Lower lobe of right lung (tissue), 2 donors: ENCODE results near the gene KLK5. TPM values are rescaled to one million over a fixed set of nuclear protein-coding genes. Genes with fewer than 3 reads are reported as not detected.
"Not testable (repeated sequence)": the region's sequence is repeated elsewhere in the genome, so short reads cannot be mapped to it uniquely, and the experiment has no call there.

ENCODE experiments used
- ATAC-seq, 2 donors: fragments of 200-7000 bp; cut with Tn5 transposase; one replicate each; pipeline ENCODE4 v1.9.1; 2020 to 2022; ENCODE audit warnings: mild to moderate bottlenecking in 2 of 2, moderate library complexity in 2 of 2
- DNase-seq: peaks from one replicate; pipeline ENCODE4 v3.0.0-alpha.2; 2020
- H3K27ac ChIP-seq: fragments of 200-600 bp; one replicate; pipeline ENCODE4 v1.8.0; 2022
- H3K27me3 ChIP-seq: fragments of 200-600 bp; one replicate; pipeline ENCODE4 v1.8.0; 2022; ENCODE audit warnings: low read depth
- H3K36me3 ChIP-seq: fragments of 200-600 bp; one replicate; pipeline ENCODE4 v1.8.0; 2022; ENCODE audit warnings: mild to moderate bottlenecking
- H3K4me1 ChIP-seq: fragments of 200-600 bp; one replicate; pipeline ENCODE4 v1.8.0; 2022
- H3K4me3 ChIP-seq: fragments of 200-600 bp; one replicate; pipeline ENCODE4 v1.8.0; 2022; ENCODE audit warnings: mild to moderate bottlenecking
- H3K9me3 ChIP-seq: fragments of 200-600 bp; one replicate; pipeline ENCODE4 v1.8.0; 2022
- intact Hi-C: fragments of 100-400 bp; cut with DNase I; formaldehyde crosslinking; loops from one replicate; pipeline ENCODE4 v1.11.0; 2022
- total RNA-seq: library from RNA; stranded (reverse); fragmentation: NEBNext Ultra II Directional; extraction: Animal tissue kit (Norgen Biotek cat#: 25700); gene quantifications from one replicate; pipeline ENCODE4 v1.2.1, GENCODE V29; 2021
- TF ChIP-seq, protein P1 (sequence below): fragments of 200-600 bp; IDR thresholded peaks from one replicate; pipeline ENCODE4 v1.8.0; 2022; ENCODE audit warnings: antibody characterized with exemption, mild to moderate bottlenecking
- donor health status: DM: no; HTN: yes; CAD: no; lungs with severe emphysema.

The KLK5 gene
- total RNA-seq, 1 donor from 2014 or later, result not detected

GRCh38 chr19:50975766-50976165 is 22.9 kb upstream of the KLK5 start:
- no peaks in the 10 kb centered on the region for H3K9me3 ChIP-seq
- no peaks in the 10 kb centered on the region for H3K4me1 ChIP-seq
- TF ChIP-seq, protein P1, sequence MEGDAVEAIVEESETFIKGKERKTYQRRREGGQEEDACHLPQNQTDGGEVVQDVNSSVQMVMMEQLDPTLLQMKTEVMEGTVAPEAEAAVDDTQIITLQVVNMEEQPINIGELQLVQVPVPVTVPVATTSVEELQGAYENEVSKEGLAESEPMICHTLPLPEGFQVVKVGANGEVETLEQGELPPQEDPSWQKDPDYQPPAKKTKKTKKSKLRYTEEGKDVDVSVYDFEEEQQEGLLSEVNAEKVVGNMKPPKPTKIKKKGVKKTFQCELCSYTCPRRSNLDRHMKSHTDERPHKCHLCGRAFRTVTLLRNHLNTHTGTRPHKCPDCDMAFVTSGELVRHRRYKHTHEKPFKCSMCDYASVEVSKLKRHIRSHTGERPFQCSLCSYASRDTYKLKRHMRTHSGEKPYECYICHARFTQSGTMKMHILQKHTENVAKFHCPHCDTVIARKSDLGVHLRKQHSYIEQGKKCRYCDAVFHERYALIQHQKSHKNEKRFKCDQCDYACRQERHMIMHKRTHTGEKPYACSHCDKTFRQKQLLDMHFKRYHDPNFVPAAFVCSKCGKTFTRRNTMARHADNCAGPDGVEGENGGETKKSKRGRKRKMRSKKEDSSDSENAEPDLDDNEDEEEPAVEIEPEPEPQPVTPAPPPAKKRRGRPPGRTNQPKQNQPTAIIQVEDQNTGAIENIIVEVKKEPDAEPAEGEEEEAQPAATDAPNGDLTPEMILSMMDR, result no peak
- peak; percentile 55 to 65 for ATAC-seq
- H3K36me3 ChIP-seq, result no peaks in the 10 kb centered on the region
- no peak for DNase-seq
- H3K27me3 ChIP-seq, result peaks cover 21% of the 10 kb centered on the region
- intact Hi-C loops, result no loop called here
- H3K27ac ChIP-seq, result no peak overlapping the region
- H3K4me3 ChIP-seq, result no peak overlapping the region

DNA sequence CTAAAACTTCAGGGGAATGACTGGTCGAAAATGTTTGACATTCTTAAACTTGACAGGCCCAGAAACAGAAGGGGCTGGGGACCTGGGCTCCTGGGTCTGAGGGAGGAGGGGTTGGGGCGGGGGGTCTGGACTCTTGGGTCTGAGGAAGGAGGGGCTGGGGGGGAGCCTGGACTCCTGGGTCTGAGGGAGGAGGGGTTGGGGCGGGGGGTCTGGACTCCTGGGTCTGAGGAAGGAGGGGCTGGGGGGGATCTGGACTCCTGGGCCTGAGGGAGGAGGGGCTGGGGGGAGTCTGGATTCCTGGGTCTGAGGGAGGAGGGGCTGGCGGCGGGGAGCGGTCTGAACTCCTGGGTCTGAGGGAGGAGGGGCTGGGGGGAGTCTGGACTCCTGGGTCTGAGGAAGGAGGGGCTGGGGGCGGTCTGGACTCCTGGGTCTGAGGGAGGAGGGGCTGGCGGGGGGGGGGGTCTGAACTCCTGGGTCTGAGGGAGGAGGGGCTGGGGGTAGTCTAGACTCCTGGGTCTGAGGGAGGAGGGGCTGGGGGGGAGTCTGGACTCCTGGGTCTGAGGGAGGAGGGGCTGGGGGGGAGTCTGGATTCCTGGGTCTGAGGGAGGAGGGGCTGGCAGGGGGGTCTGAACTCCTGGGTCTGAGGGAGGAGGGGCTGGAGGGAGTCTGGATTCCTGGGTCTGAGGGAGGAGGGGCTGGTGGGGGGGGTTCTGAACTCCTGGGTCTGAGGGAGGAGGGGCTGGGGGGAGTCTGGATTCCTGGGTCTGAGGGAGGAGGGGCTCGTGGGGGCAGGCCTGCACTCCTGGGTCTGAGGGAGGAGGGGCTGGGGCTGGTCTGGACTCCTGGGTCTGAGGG is 22.1 kb upstream of the KLK5 start:
- H3K4me3 ChIP-seq, result no peak overlapping the region
- TF ChIP-seq, protein P1, result no peak
- H3K27me3 ChIP-seq, result peaks cover 21% of the 10 kb centered on the region
- DNase-seq (no peak), ATAC-seq (no peak)
- no peaks in the 10 kb centered on the region for H3K36me3 ChIP-seq
- no peaks in the 10 kb centered on the region for H3K9me3 ChIP-seq
- intact Hi-C loops, result no loop called here
- H3K4me1 ChIP-seq, result no peaks in the 10 kb centered on the region
- H3K27ac ChIP-seq, result no peak overlapping the region

GRCh38 chr19:50972795-50973376 is 20.0 kb upstream of the KLK5 start:
- Histone ChIP-seq H3K27me3 (peaks cover 14% of the 10 kb centered on the region), H3K27ac (no peak overlapping the region), H3K36me3 (no peaks in the 10 kb centered on the region), H3K4me1 (no peaks in the 10 kb centered on the region), H3K4me3 (no peak overlapping the region), H3K9me3 (no peaks in the 10 kb centered on the region)
- intact Hi-C loops, result no loop called here
- TF ChIP-seq, protein P1, result no peak
- ATAC-seq (no peak), DNase-seq (no peak)

- H3K27me3 ChIP-seq, result peaks cover 17% of the 10 kb centered on the region
- intact Hi-C loops, H3K4me3 ChIP-seq, H3K27ac ChIP-seq, DNase-seq, H3K9me3 ChIP-seq, H3K4me1 ChIP-seq, ATAC-seq, H3K36me3 ChIP-seq: not testable (repeated sequence)
These were observed 17.0 kb upstream of the KLK5 start for GRCh38 chr19:50969810-50970209.

GRCh38 chr19:50969413-50969760 is 16.5 kb upstream of the KLK5 start, which contains the start of gene KLK6:
Gene KLK6 (minus strand): TSS chr19:50969591. CDS start chr19:50968104, 1,487 bp downstream.
- Histone ChIP-seq H3K4me3 (no peak within 1 kb of the TSS), H3K4me1 (no peaks in the 10 kb centered on the region), H3K27ac (no peak within 1 kb of the TSS), H3K9me3 (no peaks in the 10 kb centered on the region), H3K27me3 (peaks cover 21% of the 10 kb centered on the region), H3K36me3 (no peaks in the 10 kb centered on the region)
- TF ChIP-seq, protein P1, result no peak
- intact Hi-C loops, result no loop called here
- DNase-seq (no peak), ATAC-seq (peak in 1 of 2 donors; percentile 37)
